Stimulated activated CD8-positive, alpha-beta memory T cell treated with anti-CD3 and anti-CD28 coated beads, Interleukin-12 subunit alpha, Interleukin-12 subunit beta, amount 100 ng/mL, for 24 hours (primary cell): ENCODE results near the gene GRB14.
"Not testable (repeated sequence)": the region's sequence is repeated elsewhere in the genome, so short reads cannot be mapped to it uniquely, and the experiment has no call there.

Experiments used
- DNase-seq: peaks from one replicate; pipeline ENCODE4 v3.0.0-alpha.2; 2020; ENCODE audit errors: extremely low read depth

The GRB14 gene

GRCh38 chr2:164495491-164496223 is 125.6 kb downstream of the GRB14 start:
- DNase-seq = no peak

DNA sequence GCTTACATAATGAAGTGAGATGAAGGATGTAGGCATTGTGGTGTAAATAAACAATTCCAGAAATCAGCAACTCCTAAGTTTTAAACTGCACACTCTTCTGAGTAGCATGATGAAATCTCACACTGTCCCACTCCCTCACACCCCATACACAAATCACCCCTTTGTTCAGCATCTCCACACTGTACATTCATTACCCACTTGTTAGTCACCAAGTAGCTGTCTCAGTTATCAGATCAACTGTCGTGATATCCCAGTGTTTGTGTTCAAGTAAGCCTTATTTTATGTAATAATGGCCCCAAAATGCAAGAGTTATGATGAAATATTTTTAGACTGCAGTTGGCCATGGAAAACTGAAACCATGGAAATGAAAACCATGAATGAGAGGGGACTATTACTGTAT is 135.7 kb downstream of the GRB14 start:
- DNase-seq = no peak

DNA sequence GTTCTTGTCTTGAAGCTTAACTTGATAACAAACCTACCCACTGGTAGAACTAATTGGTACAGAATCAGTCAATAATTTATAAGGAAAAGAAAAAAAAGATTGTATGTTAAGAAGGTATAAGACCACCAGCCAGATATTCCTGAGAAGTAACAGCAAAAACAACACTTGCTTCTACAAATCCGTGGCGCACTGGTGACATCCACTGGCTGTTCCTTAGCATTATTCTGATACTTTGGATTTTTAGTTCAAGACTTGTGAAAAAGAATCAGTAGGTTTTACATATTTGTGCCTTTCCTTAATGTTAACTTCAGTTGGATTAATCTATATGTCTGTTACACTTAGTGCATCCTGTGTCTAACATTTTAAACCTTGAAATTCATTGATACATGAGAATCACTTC is 141.8 kb downstream of the GRB14 start:
- DNase-seq = no peak

- DNase-seq = no peak
Measured at GRCh38 chr2:164478205-164478604, 143.1 kb downstream of the GRB14 start.

- DNase-seq = no peak
Measured at GRCh38 chr2:164474873-164475272, 146.4 kb downstream of the GRB14 start.

DNA sequence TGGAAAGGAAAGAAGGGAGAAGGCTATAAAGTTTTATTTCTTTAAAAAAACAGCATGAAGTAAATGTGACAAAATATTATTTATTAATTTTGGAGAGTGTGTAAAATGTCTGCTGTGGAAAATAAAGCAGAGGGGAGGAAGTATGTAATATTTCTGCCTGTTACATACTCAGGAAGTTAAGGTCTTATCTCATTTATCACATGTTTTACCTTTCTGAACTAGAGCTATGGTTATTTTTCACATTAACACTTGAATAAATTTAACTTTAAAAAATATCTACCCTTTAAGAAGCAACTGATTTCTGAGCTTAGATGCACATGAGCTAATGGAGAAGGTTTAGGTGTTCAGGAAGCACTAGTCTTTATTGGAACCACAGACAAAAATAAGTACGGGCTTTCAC is 148.3 kb downstream of the GRB14 start:
- DNase-seq = no peak

- DNase-seq = not testable (repeated sequence)
Measured at GRCh38 chr2:164465047-164465446, 156.2 kb downstream of the GRB14 start.

DNA sequence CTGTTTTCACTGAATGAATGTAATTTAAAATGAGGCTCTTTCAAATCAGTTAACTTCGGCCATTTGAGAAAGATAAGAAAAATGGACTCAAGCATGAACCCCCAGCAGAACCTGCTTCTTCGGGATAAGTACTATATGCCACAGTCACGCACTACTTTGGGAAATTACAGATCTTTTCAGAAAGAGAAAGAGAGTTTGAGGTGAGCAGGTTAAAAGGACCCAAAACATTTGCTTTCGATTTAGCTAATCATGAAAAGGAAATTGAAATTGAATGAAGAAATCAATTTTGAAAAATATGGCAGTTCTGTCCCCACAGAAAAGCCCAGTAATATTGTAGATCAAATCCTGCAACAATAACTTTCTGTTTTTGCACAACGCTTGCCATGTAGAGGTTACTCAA is 156.9 kb downstream of the GRB14 start:
- no peak for DNase-seq

GRCh38 chr2:164458792-164459191 is 162.5 kb downstream of the GRB14 start:
- DNase-seq = no peak

DNA sequence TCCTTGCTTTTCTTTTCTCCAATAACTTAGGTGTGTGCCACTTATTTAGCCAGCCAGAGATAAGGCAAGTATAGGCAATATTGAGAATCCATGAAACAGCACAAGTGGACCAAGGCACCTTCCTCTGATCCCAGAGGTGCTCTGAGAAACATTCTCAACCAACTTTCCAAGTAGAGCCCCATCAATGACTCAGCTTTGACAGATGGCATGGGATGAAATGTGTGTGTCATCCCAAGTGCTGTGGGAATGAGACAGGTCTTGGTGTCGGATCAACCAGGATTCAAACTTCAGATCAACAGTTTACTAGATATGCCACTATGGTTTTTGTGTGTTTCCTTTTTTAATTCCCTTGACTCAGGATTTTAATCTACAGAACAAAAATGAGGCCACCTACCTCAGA is 164.0 kb downstream of the GRB14 start:
- DNase-seq = no peak

DNA sequence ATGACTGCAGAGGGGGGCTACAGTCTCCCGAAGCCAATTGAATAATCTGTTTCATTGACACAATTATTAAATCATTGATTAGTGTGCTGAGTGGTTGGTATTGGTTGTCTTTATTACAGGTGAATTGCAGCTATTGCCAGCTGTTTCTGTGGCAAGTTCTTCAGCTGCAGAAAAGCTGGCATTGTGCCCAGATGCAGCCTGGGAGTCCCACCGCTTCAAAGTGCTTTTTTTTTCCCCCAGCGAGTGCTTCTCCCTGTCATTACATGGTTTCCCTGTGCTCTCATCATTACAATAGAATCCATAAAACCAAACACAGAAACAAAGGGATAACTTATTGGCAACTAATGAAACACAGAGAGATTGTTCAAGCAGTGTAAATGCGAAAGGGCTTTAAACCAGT is 164.7 kb downstream of the GRB14 start:
- DNase-seq = no peak

DNA sequence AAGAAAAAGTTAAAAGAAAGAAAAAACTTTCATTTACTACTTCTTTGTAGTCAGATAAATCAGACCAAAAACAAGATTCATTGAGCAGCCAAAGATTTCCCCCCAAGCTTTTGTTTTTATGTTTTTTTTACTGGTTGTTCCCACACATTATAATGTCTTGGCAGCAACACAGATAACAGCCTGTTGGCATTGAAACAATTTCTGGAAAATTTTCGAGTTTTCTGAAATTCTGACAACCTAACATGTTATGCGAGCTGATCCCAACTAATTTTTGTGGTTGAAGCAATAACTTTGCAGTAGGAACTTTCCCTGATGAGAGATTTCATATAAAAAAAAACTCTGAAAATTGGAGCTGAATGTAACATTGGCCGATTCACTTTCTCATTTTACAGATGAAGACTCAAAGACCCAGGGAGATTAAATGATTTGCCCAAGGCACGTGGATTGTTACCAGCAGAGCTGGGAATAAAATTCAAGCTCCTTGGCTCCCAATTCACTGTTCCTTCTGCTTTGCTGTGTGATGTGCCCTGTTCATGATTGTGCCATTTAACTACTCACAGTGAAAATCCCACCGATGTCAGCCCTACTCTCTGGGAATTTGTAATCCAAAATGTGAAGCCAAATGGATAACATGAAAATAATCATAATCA is 167.5 kb downstream of the GRB14 start:
- DNase-seq = no peak

DNA sequence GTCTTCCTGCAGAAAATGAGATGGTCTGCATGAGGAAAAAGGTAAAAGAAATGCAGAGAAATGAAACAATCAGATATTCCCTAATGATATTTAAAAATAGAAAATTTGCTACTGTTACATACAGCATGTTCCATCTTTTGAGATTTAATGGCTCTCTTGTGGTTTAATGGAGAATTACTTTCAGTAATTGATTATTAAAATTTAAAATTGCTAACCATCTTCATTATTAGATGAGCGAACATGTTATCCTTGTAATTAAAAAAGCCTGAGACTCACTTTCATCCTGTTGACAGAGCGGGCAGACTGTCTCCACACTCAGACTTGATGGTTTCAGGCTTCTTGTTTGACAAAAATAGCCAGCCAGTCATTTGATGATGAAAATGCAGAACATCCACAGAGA is 171.0 kb downstream of the GRB14 start:
- no peak for DNase-seq

DNA sequence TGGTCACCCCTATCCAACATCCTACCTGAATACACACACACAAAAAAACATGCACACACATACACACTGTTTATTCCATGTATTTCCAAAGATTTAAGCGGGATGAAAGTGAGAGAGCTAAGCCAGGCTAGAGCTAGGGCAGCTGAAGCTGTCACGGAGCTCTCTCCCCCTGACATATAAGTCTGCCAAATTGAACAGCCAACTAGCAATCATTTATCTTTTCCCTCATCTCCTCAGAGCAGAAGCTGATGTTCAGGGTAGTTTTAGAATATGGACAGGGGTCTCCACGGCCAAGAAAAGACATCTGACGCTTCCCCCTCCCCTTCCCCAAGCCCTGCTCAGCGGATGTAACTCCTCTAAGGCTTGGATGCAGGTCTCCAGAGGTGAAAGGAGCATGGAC is 171.6 kb downstream of the GRB14 start:
- no peak for DNase-seq

DNA sequence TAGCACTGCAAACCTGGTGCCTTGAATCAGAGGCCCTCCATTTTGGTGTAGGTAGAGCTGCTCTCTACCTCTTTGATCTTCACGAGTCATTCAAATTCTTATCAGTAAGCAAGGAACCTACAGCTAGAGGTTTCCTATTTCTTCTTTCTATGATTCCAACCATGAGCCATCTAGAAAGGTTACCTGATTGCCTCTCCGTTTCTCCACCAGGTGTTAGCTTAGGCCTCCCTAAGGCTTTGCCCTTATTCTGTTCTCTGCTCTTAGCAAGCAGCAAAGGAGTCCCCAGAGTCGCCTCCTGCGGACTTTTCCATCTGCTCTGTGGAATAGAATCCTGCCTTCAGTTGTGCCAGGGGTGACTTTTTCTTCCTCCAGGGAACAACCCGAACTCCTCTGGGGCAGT is 173.6 kb downstream of the GRB14 start:
- no peak for DNase-seq
